H1 (cell line): ENCODE measurements around the gene GFPT1. TPM values are rescaled to one million over a fixed set of nuclear protein-coding genes. Genes with fewer than 3 reads are reported as not detected.

ENCODE experiments used
- CTCF ChIA-PET: fragments of 300-600 bp; sonication (Branson Sonifier 250); formaldehyde crosslinking; loops from one replicate; lab custom pipeline; 2021; ENCODE audit not compliant: partially characterized antibody; lab: Charles Lee
- POLR2A ChIA-PET: fragments of 300-600 bp; sonication (Branson Sonifier 250); formaldehyde crosslinking; loops from one replicate; lab custom pipeline; 2021; ENCODE audit warnings: inconsistent platforms; ENCODE audit not compliant: partially characterized antibody; lab: Charles Lee
- DNase-seq, 2 experiments: peaks; one replicate each; pipeline versions ENCODE4 v3.0.0 to v3.0.0-alpha.2; 2010 to 2022; ENCODE audit warnings: low spot score in 2 of 2, low read depth in 1 of 2, mixed read lengths in 1 of 2
- FAIRE-seq: peaks from 2 replicates; lab custom pipeline; 2011; peaks lifted over from hg19 to GRCh38; lab: Jason Lieb, UNC
- H2AFZ ChIP-seq: 2 replicates; pipeline ENCODE4 v1.8.1; 2012; ENCODE audit warnings: low read length, inconsistent platforms
- H2AK5ac ChIP-seq: 2 replicates; pipeline ENCODE4 v1.6.1; 2013; ENCODE audit warnings: low read depth, low read length
- H2BK120ac ChIP-seq: replicated peaks from 2 replicates; pipeline ENCODE3; 2013; ENCODE audit warnings: low read depth, low read length, inconsistent platforms
- H2BK12ac ChIP-seq: 2 replicates; pipeline ENCODE4 v1.6.1; 2013; ENCODE audit warnings: low read depth, low read length
- H2BK15ac ChIP-seq: 2 replicates; pipeline ENCODE4 v1.6.1; 2013; ENCODE audit warnings: low read length
- H2BK20ac ChIP-seq: 2 replicates; pipeline ENCODE4 v1.6.1; 2013; ENCODE audit warnings: low read length
- H2BK5ac ChIP-seq: 2 replicates; pipeline ENCODE4 v1.6.1; 2013; ENCODE audit warnings: low read depth, low read length
- H3K14ac ChIP-seq: 2 replicates; pipeline ENCODE4 v1.6.1; 2013; ENCODE audit warnings: inconsistent platforms; ENCODE audit not compliant: insufficient read length
- H3K18ac ChIP-seq: 2 replicates; pipeline ENCODE4 v1.6.1; 2013; ENCODE audit warnings: low read length; ENCODE audit errors: extremely low read depth
- H3K23ac ChIP-seq: 2 replicates; pipeline ENCODE4 v1.6.1; 2013; ENCODE audit warnings: inconsistent platforms; ENCODE audit not compliant: insufficient read length
- H3K23me2 ChIP-seq: 2 replicates; pipeline ENCODE4 v1.6.1; 2013; ENCODE audit warnings: low read depth, low read length
- H3K27ac ChIP-seq: 2 replicates; pipeline ENCODE4 v1.6.1; 2011; ENCODE audit warnings: low read depth, low read length, inconsistent platforms
- H3K27me3 ChIP-seq, 4 experiments: replicated peaks in 1 of 4; 1 replicate in 1 of 4; 2 replicates in 3 of 4; pipeline versions ENCODE4 v1.6.1 to v1.8.1; 2011 to 2013; ENCODE audit warnings: low read length in 3 of 4, mild to moderate bottlenecking in 3 of 4, inconsistent platforms in 2 of 4, mixed read lengths in 2 of 4, moderate library complexity in 1 of 4; ENCODE audit not compliant: control insufficient read depth in 3 of 4, insufficient read depth in 3 of 4; ENCODE audit errors: extremely low read depth in 1 of 4
- H3K36me3 ChIP-seq, 4 experiments: 2 replicates each; pipeline versions ENCODE4 v1.6.1 to v1.8.1; 2011 to 2013; ENCODE audit warnings: mild to moderate bottlenecking in 4 of 4, low read length in 3 of 4, moderate library complexity in 2 of 4, control low read depth in 1 of 4, inconsistent platforms in 1 of 4; ENCODE audit not compliant: insufficient read depth in 4 of 4, control insufficient read depth in 2 of 4
- H3K4ac ChIP-seq: replicated peaks from 2 replicates; pipeline ENCODE3; 2013; ENCODE audit warnings: low read length, low read depth, mixed read lengths, inconsistent platforms; ENCODE audit not compliant: insufficient read length
- H3K4me1 ChIP-seq, 4 experiments: replicated peaks in 1 of 4; 1 replicate in 1 of 4; 2 replicates in 3 of 4; pipeline versions ENCODE4 v1.6.1 to v1.8.1; 2011 to 2013; ENCODE audit warnings: low read length in 3 of 4, inconsistent platforms in 2 of 4, mixed read lengths in 1 of 4; ENCODE audit not compliant: insufficient read depth in 4 of 4, control insufficient read depth in 3 of 4
- H3K4me2 ChIP-seq, 2 experiments: 2 replicates each; pipeline versions ENCODE4 v1.6.1 to v1.8.1; 2011 to 2013; ENCODE audit warnings: low read depth in 2 of 2, low read length in 2 of 2, control low read depth in 1 of 2, inconsistent platforms in 1 of 2, mild to moderate bottlenecking in 1 of 2; ENCODE audit not compliant: insufficient read depth in 1 of 2
- H3K4me3 ChIP-seq, 4 experiments: fragments of 200-600, 300-600 bp in 1 of 4; sonication (generic), shearing (Covaris generic), sonication (Bioruptor Twin) in 1 of 4; 2 replicates each; pipeline versions ENCODE4 v1.5.1 to v1.8.1; 2011 to 2016; ENCODE audit warnings: low read length in 4 of 4, low read depth in 3 of 4, control low read depth in 2 of 4, inconsistent platforms in 2 of 4, mild to moderate bottlenecking in 2 of 4, mixed read lengths in 1 of 4, moderate library complexity in 1 of 4; ENCODE audit not compliant: insufficient read depth in 2 of 4; ENCODE audit errors: extremely low read depth in 1 of 4
- H3K56ac ChIP-seq: replicated peaks from 2 replicates; pipeline ENCODE3; 2013; ENCODE audit warnings: low read depth, mild to moderate bottlenecking, mixed read lengths, low read length, inconsistent platforms; ENCODE audit not compliant: insufficient read length
- H3K79me1 ChIP-seq: 2 replicates; pipeline ENCODE4 v1.6.1; 2013; ENCODE audit warnings: low read depth, low read length, control low read depth
- H3K79me2 ChIP-seq, 2 experiments: 2 replicates each; pipeline versions ENCODE4 v1.6.1 to v1.8.1; 2012 to 2013; ENCODE audit warnings: low read length in 2 of 2, mild to moderate bottlenecking in 2 of 2, inconsistent platforms in 1 of 2; ENCODE audit not compliant: insufficient read depth in 2 of 2, control insufficient read depth in 1 of 2
- H3K9ac ChIP-seq, 4 experiments: replicated peaks in 1 of 4; 1 replicate in 1 of 4; 2 replicates in 3 of 4; pipeline versions ENCODE4 v1.6.1 to v1.8.1; 2011 to 2013; ENCODE audit warnings: low read depth in 3 of 4, low read length in 3 of 4, control low read depth in 2 of 4, mild to moderate bottlenecking in 2 of 4, moderate library complexity in 2 of 4, inconsistent platforms in 1 of 4; ENCODE audit errors: extremely low read depth in 1 of 4
- H3K9me3 ChIP-seq, 2 experiments: 2 replicates each; pipeline versions ENCODE4 v1.6.1 to v1.8.1; 2012 to 2013; ENCODE audit warnings: mild to moderate bottlenecking in 2 of 2, moderate library complexity in 2 of 2, control low read depth in 1 of 2, inconsistent platforms in 1 of 2, low read depth in 1 of 2, low read length in 1 of 2, mixed read lengths in 1 of 2; ENCODE audit not compliant: insufficient read depth in 2 of 2
- H4K20me1 ChIP-seq, 2 experiments: replicated peaks in 1 of 2; 2 replicates each; pipeline versions ENCODE3 to v1.8.1; 2011 to 2013; ENCODE audit warnings: inconsistent platforms in 2 of 2, low read length in 2 of 2, mild to moderate bottlenecking in 1 of 2; ENCODE audit not compliant: insufficient read depth in 2 of 2, control insufficient read depth in 1 of 2
- H4K5ac ChIP-seq: 2 replicates; pipeline ENCODE4 v1.6.1; 2013; ENCODE audit warnings: low read length, low read depth, mixed read lengths, inconsistent platforms; ENCODE audit not compliant: insufficient read length
- H4K8ac ChIP-seq: 2 replicates; pipeline ENCODE4 v1.8.0; 2013; ENCODE audit warnings: mild to moderate bottlenecking, moderate library complexity, low read length, inconsistent platforms; ENCODE audit not compliant: insufficient read depth; ENCODE audit errors: extremely low read depth
- H4K91ac ChIP-seq: replicated peaks from 2 replicates; pipeline ENCODE3; 2013; ENCODE audit warnings: low read length, mixed read lengths, inconsistent platforms; ENCODE audit not compliant: insufficient read length
- CBX8 ChIP-seq: fragments of 300-800, 300-1000 bp; sonication (generic); IDR thresholded peaks from 2 replicates; pipeline ENCODE4 v1.7.1; 2016; ENCODE audit warnings: low read depth, low read length, borderline replicate concordance
- EZH2 ChIP-seq: fragments of 200-600 bp; sonication (generic); IDR thresholded peaks from 2 replicates; pipeline ENCODE4 v1.7.1; 2012; ENCODE audit warnings: low read depth, mild to moderate bottlenecking, moderate library complexity, low read length, inconsistent platforms; ENCODE audit not compliant: severe bottlenecking
- RAD21 ChIP-seq, 2 experiments: IDR thresholded peaks in 1 of 2; conservative IDR thresholded peaks in 1 of 2; 2 replicates each; pipeline ENCODE4 v1.6.1; 2011; ENCODE audit warnings: low read depth in 2 of 2, low read length in 2 of 2, improper control_type of control experiment in 1 of 2, inconsistent platforms in 1 of 2, mild to moderate bottlenecking in 1 of 2, moderate library complexity in 1 of 2
- TEAD4 ChIP-seq: IDR thresholded peaks from 2 replicates; pipeline ENCODE4 v1.6.1; 2012; ENCODE audit warnings: low read depth, low read length, inconsistent platforms, mixed read lengths
- WGBS, 2 experiments: shearing (Covaris generic) in 1 of 2; methylation state at CpG; one replicate each; pipeline versions ENCODE4 v1.1.6 to v1.1.7; 2013 to 2015; ENCODE audit warnings: low lambda C conversion rate in 2 of 2, mixed read lengths in 2 of 2, inconsistent platforms in 1 of 2, low coverage in 1 of 2, missing lambda C conversion rate in 1 of 2; ENCODE audit not compliant: insufficient replicate concordance in 2 of 2, insufficient coverage in 1 of 2, insufficient read length in 1 of 2; ENCODE audit errors: extremely low coverage in 1 of 2, missing lambda C conversion rate in 1 of 2; 5-methylcytosine and 5-hydroxymethylcytosine counted together
- polyA plus RNA-seq, 7 experiments: library from polyadenylated mRNA; depleted of rRNA in 3 of 7; stranded (reverse) in 5 of 7; unstranded in 2 of 7; fragments of >200 nt in 5 of 7; fragments of 200-250 nt in 2 of 7; gene quantifications; 1 replicate in 5 of 7; 2 replicates in 1 of 7; 4 replicates in 1 of 7; pipeline versions ENCODE4 v1.2.1 to v1.2.3, GENCODE V29; 2011 to 2013; ENCODE audit warnings: missing spikeins in 2 of 7, mixed read lengths in 2 of 7
- total RNA-seq: library from RNA; stranded (reverse); fragmentation: NEBNext Ultra II Directional; extraction: Animal tissue kit (Norgen Biotek cat#: 25700); gene quantifications from 2 replicates; pipeline ENCODE4 v1.2.1, GENCODE V29; 2021

Gene GFPT1
- total and polyA plus RNA-seq, 2 of the 8 experiments (the other 6 are each of a cell fraction or from before 2014, with no cell fraction given): 13.3 to 76.2 TPM

GRCh38 chr2:69304656-69305055, 82.4 kb downstream of the GFPT1 start:
- Histone ChIP-seq H3K79me2 (no peaks in the 10 kb centered on the region), H3K27ac (no peak overlapping the region), H3K27me3 (peaks cover 0 to 22% (median 13%) of the 10 kb centered on the region in 4 experiments; a peak in 6 of 7 replicates), H3K9ac (no peak overlapping the region), H2AK5ac (no peak overlapping the region), H2BK5ac (no peak overlapping the region), H3K14ac (no peak overlapping the region), H3K23me2 (peaks cover 13% of the 10 kb centered on the region; the same call in 1 of the 2 replicates), H2BK12ac (no peak overlapping the region), H4K91ac (no peak overlapping the region), H2BK15ac (no peak overlapping the region), H4K5ac (no peak overlapping the region), H3K4me1 (peaks cover 0 to 11% (median 7%) of the 10 kb centered on the region in 4 experiments; a peak in 6 of 7 replicates), H4K20me1 (no peaks in the 10 kb centered on the region)
- CTCF ChIA-PET: interaction anchor here (1.2 to 5.6 kb wide), 12 partner anchors 10 to 294 kb away, joined by 3 to 37 read pairs (median 4); no protein-coding TSS in a partner anchor
- TF ChIP-seq CBX8 (no peak), EZH2 (no peak), TEAD4 (no peak), RAD21 (IDR thresholded peaks at IDR 0.05 in 1 of 2, conservative IDR thresholded peaks at IDR 0.05 in 1 of 2; ENCODE audit: low read depth in 2 of 2, low read length in 2 of 2) (no peak)
- TF ChIP-seq, all 59 proteins: peak for 0
- POLR2A ChIA-PET: no interaction called here
- Histone ChIP-seq H3K18ac (no peak overlapping the region), H3K23ac (no peak overlapping the region), H3K4me2 (no peak overlapping the region), H2BK120ac (no peak overlapping the region), H2AFZ (no peak overlapping the region), H3K9me3 (no peaks in the 10 kb centered on the region), H3K4ac (no peak overlapping the region), H3K4me3 (no peak overlapping the region), H3K79me1 (no peaks in the 10 kb centered on the region), H3K36me3 (no peaks in the 10 kb centered on the region), H2BK20ac (no peak overlapping the region), H3K56ac (no peak overlapping the region), H4K8ac (no peak overlapping the region)
- FAIRE-seq (no peak), DNase-seq (no peak)
- 93% methylated on average over 10 of the region's 13 CpGs; no CpG with 5 or more reads in 1 of the 2 experiments for WGBS, 2 experiments
